GM23338 (cell line): ENCODE data around the gene CD74.
"Not testable (repeated sequence)": the region's sequence is repeated elsewhere in the genome, so short reads cannot be mapped to it uniquely, and the experiment has no call there.

Source experiments
- CREB1 ChIP-seq: fragments of 250-450 bp; sonication (Bioruptor Pico); IDR thresholded peaks from 2 replicates; pipeline ENCODE4 v1.5.0; 2020; ENCODE audit warnings: low read depth, mild to moderate bottlenecking, moderate library complexity
- EZH2 ChIP-seq: fragments of 200-600 bp; sonication (generic); IDR thresholded peaks from one replicate; pipeline ENCODE4 v1.8.0; 2017; ENCODE audit warnings: antibody characterized with exemption, mild to moderate bottlenecking, low read depth; ENCODE audit not compliant: unreplicated experiment
- STAT1 ChIP-seq: IDR thresholded peaks from one replicate; pipeline ENCODE4 v1.6.1; 2016; ENCODE audit warnings: antibody characterized with exemption; ENCODE audit not compliant: unreplicated experiment
- TF ChIP-seq, protein P1 (sequence below), 2 experiments: fragments of 200-600 bp in 1 of 2; sonication (generic) in 1 of 2; conservative IDR thresholded peaks; 2 replicates each; pipeline versions ENCODE4 v1.5.1 to v1.6.1; 2016 to 2017; ENCODE audit warnings: antibody characterized with exemption in 2 of 2, low read depth in 2 of 2, mild to moderate bottlenecking in 2 of 2, moderate library complexity in 1 of 2
- TF ChIP-seq, protein P2 (sequence below): fragments of 250-450 bp; sonication (Bioruptor Pico); IDR thresholded peaks from 2 replicates; pipeline ENCODE4 v1.5.0; 2020; ENCODE audit warnings: mild to moderate bottlenecking, moderate library complexity

DNA sequence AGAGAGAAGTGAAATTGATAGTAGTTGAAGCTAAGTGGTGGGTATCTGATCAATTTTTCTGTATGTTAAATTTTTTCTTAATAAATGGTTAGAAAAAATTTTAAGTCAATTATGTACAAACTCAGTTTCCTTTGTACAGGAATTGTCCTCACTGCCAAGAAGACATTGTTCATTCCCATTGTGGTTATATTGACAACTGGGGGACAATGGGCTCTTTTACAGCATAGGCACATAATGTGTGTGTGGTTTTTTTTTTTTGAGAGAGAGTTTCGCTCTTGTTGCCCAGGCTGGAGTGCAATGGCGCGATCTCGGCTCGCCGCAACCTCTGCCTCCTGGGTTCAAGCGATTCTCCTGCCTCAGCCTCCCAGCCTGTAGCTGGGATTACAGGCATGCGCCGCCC lies 13.5 kb upstream of the CD74 start:
- TF ChIP-seq, protein P1, sequence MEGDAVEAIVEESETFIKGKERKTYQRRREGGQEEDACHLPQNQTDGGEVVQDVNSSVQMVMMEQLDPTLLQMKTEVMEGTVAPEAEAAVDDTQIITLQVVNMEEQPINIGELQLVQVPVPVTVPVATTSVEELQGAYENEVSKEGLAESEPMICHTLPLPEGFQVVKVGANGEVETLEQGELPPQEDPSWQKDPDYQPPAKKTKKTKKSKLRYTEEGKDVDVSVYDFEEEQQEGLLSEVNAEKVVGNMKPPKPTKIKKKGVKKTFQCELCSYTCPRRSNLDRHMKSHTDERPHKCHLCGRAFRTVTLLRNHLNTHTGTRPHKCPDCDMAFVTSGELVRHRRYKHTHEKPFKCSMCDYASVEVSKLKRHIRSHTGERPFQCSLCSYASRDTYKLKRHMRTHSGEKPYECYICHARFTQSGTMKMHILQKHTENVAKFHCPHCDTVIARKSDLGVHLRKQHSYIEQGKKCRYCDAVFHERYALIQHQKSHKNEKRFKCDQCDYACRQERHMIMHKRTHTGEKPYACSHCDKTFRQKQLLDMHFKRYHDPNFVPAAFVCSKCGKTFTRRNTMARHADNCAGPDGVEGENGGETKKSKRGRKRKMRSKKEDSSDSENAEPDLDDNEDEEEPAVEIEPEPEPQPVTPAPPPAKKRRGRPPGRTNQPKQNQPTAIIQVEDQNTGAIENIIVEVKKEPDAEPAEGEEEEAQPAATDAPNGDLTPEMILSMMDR (conservative IDR thresholded peaks at IDR 0.05; ENCODE audit: low read depth in 2 of 2) = not testable (repeated sequence)
- TF ChIP-seq CREB1 (CRISPR knock-in tag); EZH2; STAT1: not testable (repeated sequence)
- TF ChIP-seq, protein P2, sequence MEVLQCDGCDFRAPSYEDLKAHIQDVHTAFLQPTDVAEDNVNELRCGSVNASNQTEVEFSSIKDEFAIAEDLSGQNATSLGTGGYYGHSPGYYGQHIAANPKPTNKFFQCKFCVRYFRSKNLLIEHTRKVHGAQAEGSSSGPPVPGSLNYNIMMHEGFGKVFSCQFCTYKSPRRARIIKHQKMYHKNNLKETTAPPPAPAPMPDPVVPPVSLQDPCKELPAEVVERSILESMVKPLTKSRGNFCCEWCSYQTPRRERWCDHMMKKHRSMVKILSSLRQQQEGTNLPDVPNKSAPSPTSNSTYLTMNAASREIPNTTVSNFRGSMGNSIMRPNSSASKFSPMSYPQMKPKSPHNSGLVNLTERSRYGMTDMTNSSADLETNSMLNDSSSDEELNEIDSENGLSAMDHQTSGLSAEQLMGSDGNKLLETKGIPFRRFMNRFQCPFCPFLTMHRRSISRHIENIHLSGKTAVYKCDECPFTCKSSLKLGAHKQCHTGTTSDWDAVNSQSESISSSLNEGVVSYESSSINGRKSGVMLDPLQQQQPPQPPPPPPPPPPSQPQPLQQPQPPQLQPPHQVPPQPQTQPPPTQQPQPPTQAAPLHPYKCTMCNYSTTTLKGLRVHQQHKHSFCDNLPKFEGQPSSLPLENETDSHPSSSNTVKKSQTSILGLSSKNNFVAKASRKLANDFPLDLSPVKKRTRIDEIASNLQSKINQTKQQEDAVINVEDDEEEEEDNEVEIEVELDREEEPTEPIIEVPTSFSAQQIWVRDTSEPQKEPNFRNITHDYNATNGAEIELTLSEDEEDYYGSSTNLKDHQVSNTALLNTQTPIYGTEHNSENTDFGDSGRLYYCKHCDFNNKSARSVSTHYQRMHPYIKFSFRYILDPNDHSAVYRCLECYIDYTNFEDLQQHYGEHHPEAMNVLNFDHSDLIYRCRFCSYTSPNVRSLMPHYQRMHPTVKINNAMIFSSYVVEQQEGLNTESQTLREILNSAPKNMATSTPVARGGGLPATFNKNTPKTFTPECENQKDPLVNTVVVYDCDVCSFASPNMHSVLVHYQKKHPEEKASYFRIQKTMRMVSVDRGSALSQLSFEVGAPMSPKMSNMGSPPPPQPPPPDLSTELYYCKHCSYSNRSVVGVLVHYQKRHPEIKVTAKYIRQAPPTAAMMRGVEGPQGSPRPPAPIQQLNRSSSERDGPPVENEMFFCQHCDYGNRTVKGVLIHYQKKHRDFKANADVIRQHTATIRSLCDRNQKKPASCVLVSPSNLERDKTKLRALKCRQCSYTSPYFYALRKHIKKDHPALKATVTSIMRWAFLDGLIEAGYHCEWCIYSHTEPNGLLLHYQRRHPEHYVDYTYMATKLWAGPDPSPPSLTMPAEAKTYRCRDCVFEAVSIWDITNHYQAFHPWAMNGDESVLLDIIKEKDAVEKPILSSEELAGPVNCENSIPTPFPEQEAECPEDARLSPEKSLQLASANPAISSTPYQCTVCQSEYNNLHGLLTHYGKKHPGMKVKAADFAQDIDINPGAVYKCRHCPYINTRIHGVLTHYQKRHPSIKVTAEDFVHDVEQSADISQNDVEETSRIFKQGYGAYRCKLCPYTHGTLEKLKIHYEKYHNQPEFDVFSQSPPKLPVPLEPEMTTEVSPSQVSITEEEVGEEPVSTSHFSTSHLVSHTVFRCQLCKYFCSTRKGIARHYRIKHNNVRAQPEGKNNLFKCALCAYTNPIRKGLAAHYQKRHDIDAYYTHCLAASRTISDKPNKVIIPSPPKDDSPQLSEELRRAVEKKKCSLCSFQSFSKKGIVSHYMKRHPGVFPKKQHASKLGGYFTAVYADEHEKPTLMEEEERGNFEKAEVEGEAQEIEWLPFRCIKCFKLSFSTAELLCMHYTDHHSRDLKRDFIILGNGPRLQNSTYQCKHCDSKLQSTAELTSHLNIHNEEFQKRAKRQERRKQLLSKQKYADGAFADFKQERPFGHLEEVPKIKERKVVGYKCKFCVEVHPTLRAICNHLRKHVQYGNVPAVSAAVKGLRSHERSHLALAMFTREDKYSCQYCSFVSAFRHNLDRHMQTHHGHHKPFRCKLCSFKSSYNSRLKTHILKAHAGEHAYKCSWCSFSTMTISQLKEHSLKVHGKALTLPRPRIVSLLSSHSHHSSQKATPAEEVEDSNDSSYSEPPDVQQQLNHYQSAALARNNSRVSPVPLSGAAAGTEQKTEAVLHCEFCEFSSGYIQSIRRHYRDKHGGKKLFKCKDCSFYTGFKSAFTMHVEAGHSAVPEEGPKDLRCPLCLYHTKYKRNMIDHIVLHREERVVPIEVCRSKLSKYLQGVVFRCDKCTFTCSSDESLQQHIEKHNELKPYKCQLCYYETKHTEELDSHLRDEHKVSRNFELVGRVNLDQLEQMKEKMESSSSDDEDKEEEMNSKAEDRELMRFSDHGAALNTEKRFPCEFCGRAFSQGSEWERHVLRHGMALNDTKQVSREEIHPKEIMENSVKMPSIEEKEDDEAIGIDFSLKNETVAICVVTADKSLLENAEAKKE (CRISPR knock-in tag) = not testable (repeated sequence)
